HG03565 (cell line): ENCODE data around the gene SLC26A6.

Experiments
- ATAC-seq: cut with Tn5 transposase; IDR thresholded peaks from one replicate; pipeline ENCODE4 v1.9.1; 2021; ENCODE audit warnings: mild to moderate bottlenecking, moderate library complexity; ENCODE audit not compliant: unreplicated experiment

Gene SLC26A6

DNA sequence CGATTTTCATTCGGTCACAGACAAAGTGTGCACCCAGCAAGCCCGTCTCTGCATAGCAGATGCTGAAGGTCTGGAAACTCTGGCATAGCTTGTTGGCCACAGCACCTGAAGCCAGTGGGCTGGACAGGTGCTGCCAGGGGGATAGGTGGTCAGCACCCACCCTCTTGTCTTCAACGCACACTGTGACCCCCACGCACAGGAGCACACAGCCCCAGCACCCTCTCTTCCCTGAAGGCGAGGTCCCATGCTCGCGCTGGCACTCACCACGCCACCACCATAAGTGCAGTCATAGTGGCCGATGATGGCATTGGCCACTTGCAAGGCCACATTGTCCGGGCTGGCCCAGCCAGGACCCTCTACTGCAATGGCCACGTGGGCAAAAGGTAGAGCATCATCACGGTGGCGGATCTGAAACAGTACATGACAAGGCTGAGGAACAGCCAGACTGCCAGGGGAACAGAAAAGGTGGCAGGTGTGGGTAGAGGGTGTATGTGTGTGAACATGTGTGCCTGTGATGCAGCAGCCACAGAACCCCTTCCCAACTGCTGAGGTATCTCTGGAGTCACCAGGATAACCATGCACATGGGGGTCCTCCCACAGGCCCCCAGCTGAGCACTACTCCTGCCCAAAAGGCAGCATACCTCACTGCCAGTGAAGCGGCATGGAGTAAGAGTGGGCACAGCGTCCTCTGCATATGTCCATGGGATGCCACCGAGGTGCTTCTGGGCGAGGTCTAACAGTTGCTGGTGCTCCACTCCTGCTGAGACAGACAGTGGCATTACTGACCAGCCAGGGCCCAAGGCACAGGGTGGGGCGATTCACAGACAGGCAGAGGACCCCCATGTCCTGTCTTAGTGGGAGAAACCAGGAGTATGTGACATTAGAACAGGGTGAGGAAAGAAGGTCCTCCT, 34.3 kb downstream of the SLC26A6 start:
- no peak for ATAC-seq

DNA sequence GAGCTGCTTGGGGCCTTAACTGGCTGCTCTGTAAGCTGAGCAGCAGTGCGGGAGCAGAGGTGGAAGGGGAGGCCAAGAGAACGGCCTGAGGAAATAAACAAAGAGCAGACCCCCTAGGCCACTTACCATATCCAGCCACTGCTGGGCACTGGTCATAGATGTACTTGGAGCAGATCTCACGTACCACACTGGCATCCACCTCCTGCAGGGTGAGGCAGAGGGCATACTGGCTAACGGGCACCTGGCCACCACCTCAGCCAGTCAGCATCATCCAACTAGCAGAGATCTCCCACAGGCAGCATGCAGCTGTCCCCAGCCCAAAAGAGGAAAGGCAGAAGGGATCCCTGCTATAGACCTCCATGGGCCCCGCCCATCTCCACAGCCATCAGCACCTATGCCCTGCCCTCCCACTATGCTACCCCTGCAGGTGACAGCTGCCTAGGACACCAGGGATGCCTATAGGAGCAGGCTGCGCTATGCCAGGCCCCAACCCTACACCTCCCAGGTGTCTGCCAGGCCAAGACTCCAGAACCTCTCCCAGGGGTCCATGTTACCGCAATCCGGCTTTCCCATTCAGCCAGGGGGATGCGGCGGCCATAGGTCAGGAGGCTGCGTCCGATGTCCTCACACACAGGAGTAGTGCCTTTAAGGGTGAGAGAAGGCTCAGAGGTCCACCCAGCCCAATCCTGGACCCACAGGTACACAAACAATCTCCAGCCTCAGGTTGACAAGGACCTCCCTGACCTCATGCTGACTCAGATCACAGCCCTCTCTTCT, 35.6 kb downstream of the SLC26A6 start:
- no peak for ATAC-seq

DNA sequence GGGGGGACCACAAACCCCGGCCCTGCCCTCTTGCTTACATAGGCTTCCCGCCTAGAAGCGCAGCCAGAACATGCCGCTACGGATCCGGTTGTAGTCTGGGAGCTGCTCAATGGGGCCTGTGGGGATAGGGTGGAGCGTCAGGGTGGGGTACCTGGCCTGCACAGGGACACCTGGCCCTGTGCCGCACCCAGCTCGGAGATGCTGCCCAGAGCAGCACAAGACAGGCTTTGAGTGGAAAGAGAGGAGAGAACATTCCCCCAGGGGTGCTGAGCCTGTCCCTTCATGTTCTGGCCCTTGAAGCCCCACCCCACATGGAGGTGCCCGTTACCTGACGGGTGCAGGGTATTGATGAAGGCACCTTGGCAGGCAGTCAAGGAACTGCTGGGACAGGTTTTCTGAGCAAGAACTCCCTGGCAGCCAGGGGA, 36.2 kb downstream of the SLC26A6 start:
- no peak for ATAC-seq

DNA sequence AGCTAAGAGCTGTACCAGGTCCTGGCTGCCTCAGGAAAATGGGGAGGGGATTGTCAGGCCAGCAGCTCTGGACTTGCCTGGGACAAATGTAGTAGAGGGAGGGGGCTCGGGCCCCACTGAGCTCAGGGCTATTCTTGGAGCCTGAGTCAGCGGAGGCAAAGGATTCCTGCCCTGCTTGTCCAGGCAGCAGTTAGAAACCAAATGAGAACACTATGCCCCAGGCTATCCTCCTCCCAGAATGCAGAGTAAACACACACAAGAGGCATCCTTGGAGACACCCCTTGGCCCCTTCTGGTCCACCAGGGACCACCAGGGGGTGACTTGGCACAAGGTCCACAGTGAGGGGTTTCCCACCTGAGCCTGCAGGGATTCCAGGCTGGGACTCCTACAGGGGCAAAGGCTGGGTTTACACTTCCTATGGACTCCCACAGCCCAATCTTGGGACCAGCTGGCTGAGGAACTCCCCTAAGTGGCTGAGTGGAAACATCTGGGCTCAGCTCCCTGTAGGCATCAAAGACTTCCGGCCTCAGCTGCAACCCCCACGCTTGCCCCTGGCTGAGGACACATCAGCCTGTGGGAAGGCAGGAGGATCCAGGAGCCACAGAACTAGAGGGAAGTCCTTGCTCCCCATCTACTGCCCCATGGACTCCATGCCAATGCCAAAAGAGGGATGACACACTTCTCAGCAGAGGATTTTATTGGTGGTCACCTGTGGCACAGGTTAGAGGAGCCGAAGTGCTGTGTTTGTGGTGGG, 36.8 kb downstream of the SLC26A6 start:
- ATAC-seq, result no peak

DNA sequence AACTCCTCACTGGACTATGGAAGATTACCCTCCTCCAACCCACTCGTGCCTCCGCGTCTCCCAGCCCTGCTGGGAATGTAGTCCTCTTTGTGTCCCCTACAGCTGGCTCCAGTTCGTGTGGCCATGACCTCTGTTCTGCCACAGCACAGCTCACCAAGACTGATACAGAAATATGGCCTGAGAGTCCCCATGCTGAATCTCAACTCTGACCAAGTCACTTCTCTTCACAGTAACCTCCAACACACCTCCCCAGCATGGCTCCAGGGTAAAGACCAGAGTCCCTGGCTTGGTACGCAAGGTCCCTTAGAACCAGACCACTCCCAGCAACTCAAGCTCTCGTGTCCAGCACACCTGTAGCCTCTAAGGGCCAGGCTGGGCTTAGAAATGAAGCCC, 37.9 kb downstream of the SLC26A6 start:
- ATAC-seq, result no peak

DNA sequence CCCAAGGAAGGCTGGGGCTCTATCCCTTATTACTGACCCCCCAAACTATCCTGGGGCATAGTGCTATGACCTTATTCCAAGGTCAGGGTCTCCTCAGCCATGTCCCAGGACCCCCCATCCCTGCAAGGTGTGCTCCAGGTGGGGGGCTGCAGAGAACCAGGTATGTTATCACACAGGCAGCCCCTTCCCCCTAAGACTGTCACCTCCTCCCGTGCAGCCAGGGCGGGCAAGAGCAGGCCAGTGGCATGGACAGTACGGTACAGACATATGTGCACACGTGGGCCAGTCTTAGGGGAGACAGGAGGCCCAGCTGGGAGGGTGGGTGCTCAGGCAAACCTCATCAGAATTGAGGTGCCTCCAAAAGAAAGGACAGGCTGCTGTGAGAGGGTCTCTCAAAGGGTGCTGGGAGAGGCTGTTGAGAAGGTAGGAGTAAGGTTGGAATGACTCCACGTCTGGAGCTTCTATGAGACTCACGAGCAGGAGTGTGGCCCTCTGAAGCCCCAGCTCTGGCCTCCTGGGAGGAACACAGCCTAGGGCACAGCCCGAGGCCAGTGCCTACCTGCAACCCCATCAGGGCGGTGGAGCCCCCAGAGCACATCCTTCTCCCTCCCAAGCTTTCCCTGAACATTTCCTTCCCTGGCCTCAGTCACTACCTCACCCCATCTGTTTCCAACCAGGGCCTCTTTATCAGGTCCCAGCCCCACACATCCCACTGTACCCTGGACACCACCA, 38.4 kb downstream of the SLC26A6 start:
- ATAC-seq, result no peak

DNA sequence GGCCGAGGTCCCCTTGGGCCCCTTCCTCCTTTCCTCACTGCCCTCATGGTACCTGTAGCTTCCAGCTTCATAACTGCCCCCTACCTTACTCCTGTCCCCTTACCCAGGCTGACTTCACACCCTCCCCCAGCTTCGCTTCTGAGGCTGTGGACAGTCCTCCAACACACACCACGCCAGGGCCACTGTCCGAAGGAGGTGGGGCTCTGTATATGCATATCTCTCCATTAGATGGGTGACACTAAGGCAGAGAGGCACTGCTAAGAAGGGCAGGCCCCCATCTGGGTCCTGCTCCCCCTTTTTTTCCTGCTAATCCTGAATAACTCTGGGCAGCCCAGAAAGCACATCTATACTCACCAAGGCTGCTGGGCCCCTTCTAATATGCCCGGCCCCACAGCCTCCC, 39.1 kb downstream of the SLC26A6 start:
- no peak for ATAC-seq

DNA sequence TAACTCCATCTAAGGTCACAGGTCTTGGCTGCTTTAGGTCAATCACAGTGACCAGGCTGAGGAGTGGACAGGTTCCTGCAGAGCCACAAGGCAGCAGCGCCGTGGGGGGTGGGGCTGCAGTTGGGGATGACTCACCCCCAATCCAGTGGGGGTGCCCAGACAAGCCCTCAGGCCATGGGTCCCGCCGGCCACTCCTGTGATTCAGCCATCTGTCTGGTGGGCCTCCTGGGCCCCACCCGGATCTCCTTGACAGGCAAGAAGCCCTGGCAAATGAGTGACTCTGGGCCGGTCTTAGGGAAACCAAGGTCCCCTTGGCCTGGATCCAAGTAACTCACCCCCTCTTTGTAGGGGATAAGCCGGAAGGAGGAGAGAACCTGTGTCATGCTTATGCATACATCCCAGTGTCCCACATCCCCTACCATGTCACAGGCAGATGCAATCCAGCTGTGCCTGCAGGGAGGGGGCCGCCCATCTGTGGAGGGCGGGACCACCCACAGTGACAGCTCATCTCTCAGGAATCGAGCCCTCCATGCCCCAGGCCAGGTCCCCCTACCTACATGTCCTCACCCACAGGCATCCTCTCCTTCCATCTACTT, 39.6 kb downstream of the SLC26A6 start:
- ATAC-seq, result no peak

DNA sequence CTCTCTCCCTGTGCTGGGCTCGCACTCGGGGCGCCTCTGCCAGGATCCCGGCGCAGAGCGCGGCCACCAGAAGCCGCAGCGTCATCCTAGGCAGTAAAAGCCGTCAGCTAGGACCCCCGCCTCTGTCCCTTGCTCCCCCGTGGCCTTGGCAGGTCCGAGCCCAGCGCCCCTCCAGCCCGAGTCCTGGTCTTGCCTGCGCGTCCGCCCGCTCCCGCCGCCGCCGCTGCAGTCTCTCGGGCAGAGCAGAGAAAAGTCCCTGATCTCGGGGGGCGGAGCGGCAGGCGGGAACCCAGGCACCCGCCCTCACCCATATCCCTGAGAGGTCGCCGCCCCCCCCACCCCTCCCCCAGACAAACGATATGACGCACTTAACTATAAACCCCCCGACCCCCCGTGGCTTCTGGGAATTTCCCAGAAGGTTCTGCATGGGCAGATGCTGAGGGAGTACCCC, 40.2 kb downstream of the SLC26A6 start, which contains the start of gene COL7A1:
Gene COL7A1 (minus strand): TSS at position 255 of the 451 bp plus-strand sequence. CDS start 170 bp downstream, at position 85.
- ATAC-seq, result no peak

DNA sequence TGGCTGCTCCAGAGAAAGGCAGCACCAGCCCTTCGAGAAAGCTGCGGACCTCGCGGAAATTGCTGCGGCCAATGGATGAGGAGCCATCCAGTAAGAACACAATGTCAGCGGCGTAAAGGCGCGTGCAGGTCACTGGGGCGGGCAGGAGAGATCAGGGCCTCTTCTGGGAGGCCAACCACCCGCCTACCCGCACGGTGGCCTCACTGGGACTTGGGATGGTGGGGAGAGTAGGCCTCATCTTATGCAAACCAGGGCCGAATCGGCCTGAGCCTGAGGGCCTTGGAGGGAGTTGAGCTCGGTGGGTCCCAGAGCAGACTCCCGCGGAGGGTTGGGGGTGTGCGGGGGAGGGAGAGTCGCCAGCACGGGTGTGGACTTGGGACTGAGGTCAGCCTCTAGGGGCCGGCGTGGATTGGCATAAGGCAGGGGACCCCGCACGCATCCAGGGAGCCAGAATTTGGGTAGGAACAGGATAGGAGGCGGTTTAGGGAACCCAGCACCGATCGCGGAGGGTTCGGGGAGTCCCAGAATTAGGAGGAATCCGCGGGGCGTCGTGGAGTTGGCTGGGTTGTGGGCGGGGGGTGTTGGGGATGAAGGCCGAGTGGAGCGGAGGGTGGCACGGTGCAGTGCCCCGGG, 40.7 kb downstream of the SLC26A6 start:
- no peak for ATAC-seq

DNA sequence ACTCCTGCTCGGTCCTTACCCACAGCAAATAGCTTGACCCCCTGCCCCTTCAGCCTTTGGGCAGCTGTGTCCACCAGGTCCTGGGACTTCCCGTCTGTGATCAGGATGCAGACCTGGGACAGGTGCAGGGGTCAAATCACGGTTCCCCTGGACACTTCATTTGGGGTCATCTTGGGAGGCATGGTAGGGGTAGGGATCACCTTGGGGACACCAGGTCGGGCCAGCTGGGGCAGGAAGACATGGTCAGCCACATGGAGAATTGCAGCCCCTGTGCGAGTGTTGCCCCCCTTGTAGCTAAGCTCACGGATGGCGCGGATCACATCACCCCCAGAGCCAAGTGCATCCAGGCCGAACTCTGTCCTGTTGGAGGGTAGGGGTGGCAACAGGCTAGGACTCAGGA, 41.9 kb downstream of the SLC26A6 start:
- ATAC-seq, result no peak

DNA sequence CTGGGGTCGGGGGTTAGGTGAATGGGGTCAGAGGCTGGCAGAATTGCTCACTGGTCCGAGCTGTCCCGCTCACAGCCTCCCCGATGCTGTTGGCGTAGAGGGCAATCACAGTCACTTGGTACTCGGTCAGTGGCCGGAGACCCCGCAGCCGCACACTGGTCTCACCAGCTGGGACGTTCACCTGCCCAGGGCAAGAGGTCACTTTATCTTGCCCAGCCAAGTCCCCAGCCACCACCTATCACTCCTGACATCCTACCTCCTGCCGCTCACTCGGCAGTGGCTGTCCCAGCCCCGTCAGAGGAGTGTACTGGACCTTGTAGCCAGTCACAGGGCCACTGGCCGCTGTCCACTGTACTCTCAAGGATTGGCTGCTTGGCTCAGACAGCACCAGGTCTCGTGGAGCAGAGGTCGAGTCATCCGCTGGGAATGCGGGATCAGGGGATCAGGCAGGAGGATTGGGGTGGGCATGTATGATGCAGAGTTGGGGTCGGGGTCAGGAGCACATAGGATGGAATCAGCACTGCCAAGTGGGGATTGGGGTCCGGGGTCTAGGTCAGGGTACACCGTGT, 42.7 kb downstream of the SLC26A6 start:
- ATAC-seq, result no peak

DNA sequence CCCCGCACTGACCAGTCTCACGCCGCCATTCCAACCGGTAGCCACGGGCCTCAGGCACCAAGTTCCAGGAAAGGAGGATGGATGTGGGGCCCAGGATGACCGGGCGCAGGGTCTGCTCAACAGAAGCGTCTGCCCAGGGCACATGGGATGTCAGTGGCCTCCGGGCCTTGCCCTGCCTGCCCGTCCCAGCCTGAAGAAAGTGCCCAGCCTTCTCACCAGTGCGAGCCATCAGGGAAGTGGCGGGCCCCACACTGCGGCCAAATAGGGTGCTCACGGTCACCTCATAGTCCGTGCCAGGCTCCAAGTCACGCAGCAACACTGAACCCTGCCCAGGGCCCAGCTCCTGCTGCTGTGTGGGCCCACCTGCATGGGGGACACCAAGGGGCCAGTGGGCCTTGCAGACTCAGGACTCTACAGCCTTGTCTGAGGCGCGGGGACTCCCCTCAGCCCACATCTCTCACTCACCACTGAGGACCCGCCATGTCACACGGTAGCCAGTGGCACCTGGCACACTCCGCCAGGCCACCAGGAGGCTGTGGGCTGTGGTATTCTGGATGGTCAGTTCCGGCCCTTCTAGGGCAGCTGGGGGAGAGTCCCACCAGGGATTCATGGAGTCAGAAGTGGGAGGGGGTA, 43.3 kb downstream of the SLC26A6 start:
- no peak for ATAC-seq

DNA sequence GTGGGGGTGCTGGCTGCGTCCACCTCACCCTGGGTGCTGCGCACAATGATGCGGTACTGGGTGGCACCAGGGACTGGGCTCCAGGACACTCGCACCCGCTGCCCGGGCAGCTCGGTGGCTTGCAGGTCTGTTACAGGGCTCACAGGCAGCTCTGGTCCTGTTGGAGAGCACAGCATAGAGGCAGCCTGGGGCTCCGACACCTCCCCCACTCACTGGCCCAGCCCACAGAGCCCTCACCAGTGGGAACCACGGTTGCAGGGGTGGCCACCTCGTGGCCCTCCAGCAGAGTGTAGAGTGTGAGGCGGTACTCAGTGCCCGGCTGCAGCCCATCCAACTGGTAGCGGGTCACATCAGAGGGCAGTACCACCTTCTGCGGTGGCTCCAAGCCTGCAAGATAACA, 43.8 kb downstream of the SLC26A6 start:
- ATAC-seq, result no peak

DNA sequence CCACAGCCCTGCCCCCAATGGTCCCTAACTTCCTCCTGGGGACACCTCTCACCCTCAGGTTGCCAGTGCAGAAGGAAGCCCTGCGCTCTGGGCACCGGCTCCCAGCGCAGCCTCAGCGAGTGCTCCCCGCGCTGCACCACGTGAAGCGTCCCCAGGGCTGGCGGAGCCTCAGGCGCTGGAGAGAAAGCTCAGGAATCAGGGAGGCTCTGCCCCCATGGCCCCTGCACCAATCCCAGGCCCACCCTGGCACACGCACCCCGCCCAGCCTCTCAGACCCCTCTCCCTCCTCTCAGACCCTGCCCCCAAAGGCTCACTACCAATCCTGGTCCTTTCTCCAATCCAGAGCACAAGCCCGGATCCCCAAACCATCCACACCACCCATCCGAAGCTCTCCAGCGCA, 47.0 kb downstream of the SLC26A6 start:
- no peak for ATAC-seq

DNA sequence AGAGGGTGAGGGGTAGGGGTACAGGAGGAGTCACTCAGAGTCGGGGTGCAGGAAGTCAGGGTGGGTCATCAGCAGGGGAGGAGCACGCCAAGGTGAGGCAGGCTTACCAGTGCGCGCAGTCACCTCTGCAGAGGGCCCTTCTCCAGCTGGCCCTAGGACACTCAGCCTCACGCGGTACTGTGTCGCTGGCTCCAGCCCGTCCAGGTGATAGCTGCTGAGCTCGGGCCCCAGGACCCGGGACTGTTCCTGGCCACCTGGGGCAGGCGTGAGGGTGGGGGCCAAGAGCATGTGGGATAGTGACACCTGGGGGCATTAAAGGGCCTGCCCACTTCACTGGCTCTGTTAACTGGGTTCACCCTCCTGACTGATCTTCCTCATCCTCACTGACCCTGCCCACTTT, 47.6 kb downstream of the SLC26A6 start:
- ATAC-seq, result no peak

DNA sequence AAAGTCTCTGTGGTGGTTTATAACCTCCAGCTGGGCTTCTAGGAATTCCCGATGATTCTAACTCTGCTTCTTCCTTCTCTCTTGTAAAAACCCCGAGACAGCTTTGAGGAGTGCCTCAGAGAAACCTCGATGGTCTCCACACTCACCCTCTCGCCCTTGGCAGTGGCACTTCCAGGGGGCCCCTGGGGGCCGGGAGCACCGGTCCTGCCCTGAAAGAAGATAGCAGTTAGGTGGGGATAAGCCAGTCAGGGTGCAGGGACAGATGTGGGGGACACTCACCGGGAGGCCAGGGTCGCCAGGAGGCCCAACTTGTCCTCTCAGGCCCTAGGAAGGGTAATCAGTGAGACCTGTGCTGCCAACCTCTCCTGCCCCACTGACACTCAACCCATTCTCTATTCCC, 49.9 kb downstream of the SLC26A6 start:
- no peak for ATAC-seq

DNA sequence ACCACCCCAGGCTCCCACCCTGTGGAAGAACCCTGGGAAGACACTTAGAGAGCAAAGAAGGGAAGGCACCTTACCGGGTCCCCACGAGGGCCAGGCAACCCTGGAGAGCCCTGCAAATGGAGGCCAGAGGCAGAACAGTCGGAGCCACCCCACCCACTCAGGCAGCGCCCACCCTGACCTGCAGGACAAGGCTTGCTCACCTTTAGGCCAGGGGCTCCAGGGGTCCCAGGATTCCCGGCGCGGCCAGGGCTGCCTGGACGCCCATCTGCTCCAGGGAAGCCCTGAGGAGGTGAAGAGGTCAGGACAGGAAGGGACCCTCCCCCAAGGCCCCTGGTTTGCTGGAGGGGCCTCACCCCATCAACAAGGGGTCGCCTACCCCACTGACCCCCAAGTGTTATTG, 50.4 kb downstream of the SLC26A6 start:
- no peak for ATAC-seq
